ENCODE measurements around the gene NABP1. TPM values are rescaled to one million over a fixed set of nuclear protein-coding genes. Genes with fewer than 3 reads are reported as not detected.

NABP1 gene
- total RNA-seq, 1 donor from 2014 or later = 6.4 TPM

GRCh38 chr2:191660575-191660974 lies 17.4 kb upstream of the NABP1 start:
- H3K27me3 Mint-ChIP-seq = no peaks in the 10 kb centered on the region
- no peak overlapping the region for H3K27ac Mint-ChIP-seq
- H3K9me3 Mint-ChIP-seq (ENCODE audit: low read depth) = peaks cover 8% of the 10 kb centered on the region
- no peaks in the 10 kb centered on the region for H3K36me3 Mint-ChIP-seq (ENCODE audit: insufficient read depth)
- no peak for TF ChIP-seq CTCF (IDR thresholded peaks at IDR 0.05; ENCODE audit: unreplicated experiment)
- H3K4me1 Mint-ChIP-seq (ENCODE audit: low read depth) = no peaks in the 10 kb centered on the region
- no peak overlapping the region for H3K4me3 Mint-ChIP-seq (ENCODE audit: low read depth)
- no peak for DNase-seq (ENCODE audit: low spot score, unreplicated experiment)

DNA sequence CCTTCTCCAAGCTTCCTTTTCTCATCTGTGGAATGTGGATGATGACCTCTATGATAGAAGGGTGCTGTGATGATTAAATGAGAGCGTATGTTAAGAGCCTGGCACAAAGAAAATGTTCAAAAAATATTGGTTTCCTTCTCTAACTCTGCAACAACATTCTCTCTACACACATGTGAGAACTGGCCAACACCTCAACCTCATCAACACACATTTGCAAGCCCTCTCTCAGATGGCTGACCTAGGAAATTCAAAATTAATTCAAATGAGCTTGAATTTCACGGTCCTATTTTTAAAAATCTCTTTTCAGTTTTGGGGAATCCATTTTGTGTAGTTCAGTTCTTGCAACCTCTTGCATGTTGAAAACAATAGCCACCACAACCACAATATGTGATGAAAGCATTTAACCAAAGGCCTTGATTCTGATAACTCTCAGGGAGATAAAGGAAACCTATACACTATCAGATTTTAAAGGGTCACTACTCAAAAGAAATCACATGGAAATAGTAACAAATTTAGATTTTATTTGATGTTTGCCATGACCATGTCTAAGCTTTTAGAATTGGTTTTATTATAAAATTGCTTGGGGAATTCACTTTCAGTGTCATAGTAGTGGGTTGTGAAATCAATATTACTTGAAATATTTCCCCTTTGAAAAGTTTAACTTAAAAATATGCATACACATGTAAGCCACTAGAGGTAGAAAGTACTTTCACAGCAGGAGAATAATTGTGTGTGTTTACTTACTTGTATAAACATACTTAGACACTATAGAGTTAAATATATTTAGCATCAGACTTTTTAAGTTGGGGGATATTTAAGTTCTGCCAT lies 16.6 kb upstream of the NABP1 start:
- TF ChIP-seq CTCF (IDR thresholded peaks at IDR 0.05; ENCODE audit: unreplicated experiment) = no peak
- H3K27me3 Mint-ChIP-seq = no peaks in the 10 kb centered on the region
- no peak for DNase-seq (ENCODE audit: low spot score, unreplicated experiment)
- no peaks in the 10 kb centered on the region for H3K36me3 Mint-ChIP-seq (ENCODE audit: insufficient read depth)
- no peak overlapping the region for H3K4me3 Mint-ChIP-seq (ENCODE audit: low read depth)
- H3K4me1 Mint-ChIP-seq (ENCODE audit: low read depth) = no peaks in the 10 kb centered on the region
- peaks cover 8% of the 10 kb centered on the region for H3K9me3 Mint-ChIP-seq (ENCODE audit: low read depth)
- no peak overlapping the region for H3K27ac Mint-ChIP-seq

GRCh38 chr2:191664823-191665677 lies 12.9 kb upstream of the NABP1 start:
- Mint-ChIP-seq H3K27me3 (no peaks in the 10 kb centered on the region), H3K4me3 (ENCODE audit: low read depth) (no peak overlapping the region), H3K27ac (no peak overlapping the region), H3K4me1 (ENCODE audit: low read depth) (no peaks in the 10 kb centered on the region), H3K36me3 (ENCODE audit: insufficient read depth) (no peaks in the 10 kb centered on the region), H3K9me3 (ENCODE audit: low read depth) (peaks cover 5% of the 10 kb centered on the region)
- no peak for DNase-seq (ENCODE audit: low spot score, unreplicated experiment)
- TF ChIP-seq CTCF (IDR thresholded peaks at IDR 0.05; ENCODE audit: unreplicated experiment) = no peak

- H3K27ac Mint-ChIP-seq = no peak overlapping the region
- H3K27me3 Mint-ChIP-seq = no peaks in the 10 kb centered on the region
- no peaks in the 10 kb centered on the region for H3K4me1 Mint-ChIP-seq (ENCODE audit: low read depth)
- no peak for TF ChIP-seq CTCF (IDR thresholded peaks at IDR 0.05; ENCODE audit: unreplicated experiment)
- H3K9me3 Mint-ChIP-seq (ENCODE audit: low read depth) = peaks cover 5% of the 10 kb centered on the region
- H3K36me3 Mint-ChIP-seq (ENCODE audit: insufficient read depth) = no peaks in the 10 kb centered on the region
- no peak overlapping the region for H3K4me3 Mint-ChIP-seq (ENCODE audit: low read depth)
- DNase-seq (ENCODE audit: low spot score, unreplicated experiment) = no peak
Measured at GRCh38 chr2:191666226-191666625, 11.7 kb upstream of the NABP1 start.

GRCh38 chr2:191666732-191667131 lies 11.2 kb upstream of the NABP1 start:
- H3K9me3 Mint-ChIP-seq (ENCODE audit: low read depth) = peaks cover 5% of the 10 kb centered on the region
- H3K27me3 Mint-ChIP-seq = no peaks in the 10 kb centered on the region
- no peak overlapping the region for H3K4me3 Mint-ChIP-seq (ENCODE audit: low read depth)
- no peaks in the 10 kb centered on the region for H3K4me1 Mint-ChIP-seq (ENCODE audit: low read depth)
- no peak for TF ChIP-seq CTCF (IDR thresholded peaks at IDR 0.05; ENCODE audit: unreplicated experiment)
- no peaks in the 10 kb centered on the region for H3K36me3 Mint-ChIP-seq (ENCODE audit: insufficient read depth)
- no peak overlapping the region for H3K27ac Mint-ChIP-seq
- no peak for DNase-seq (ENCODE audit: low spot score, unreplicated experiment)
